Activated CD8-positive, alpha-beta T cell treated with anti-CD3 and anti-CD28 coated beads for 36 hours (primary cell): Measurements from ENCODE around the gene RAB40C. TPM values are rescaled to one million over a fixed set of nuclear protein-coding genes. Genes with fewer than 3 reads are reported as not detected.

Experiments used
- ATAC-seq: fragments of 200-7000 bp; cut with Tn5 transposase; one replicate; pipeline ENCODE4 v1.10.0; 2021; ENCODE audit warnings: mild to moderate bottlenecking, moderate library complexity
- CTCF ChIA-PET: fragments of 350-600 bp; sonication (Branson Sonifier 250); formaldehyde crosslinking; loops from one replicate; lab custom pipeline; 2021; ENCODE audit warnings: antibody characterized with exemption; lab: Charles Lee
- POLR2A ChIA-PET: fragments of 350-600 bp; sonication (Branson Sonifier 250); formaldehyde crosslinking; loops from one replicate; lab custom pipeline; 2021; ENCODE audit warnings: antibody characterized with exemption; lab: Charles Lee
- DNase-seq: peaks from one replicate; pipeline ENCODE4 v3.0.0-alpha.2; 2020
- H3K27ac Mint-ChIP-seq: one replicate; pipeline ENCODE4 v1.8.0; 2021; ENCODE audit warnings: mild to moderate bottlenecking, mixed read lengths
- H3K27me3 Mint-ChIP-seq: one replicate; pipeline ENCODE4 v1.8.0; 2021; ENCODE audit warnings: mixed read lengths
- H3K36me3 Mint-ChIP-seq: one replicate; pipeline ENCODE4 v1.8.0; 2021; ENCODE audit warnings: low read depth, mixed read lengths
- H3K4me1 Mint-ChIP-seq: one replicate; pipeline ENCODE4 v1.8.0; 2021; ENCODE audit warnings: low read depth, mixed read lengths
- H3K4me3 Mint-ChIP-seq: one replicate; pipeline ENCODE4 v1.8.0; 2021; ENCODE audit warnings: mild to moderate bottlenecking, moderate library complexity, mixed read lengths
- H3K9me3 Mint-ChIP-seq: one replicate; pipeline ENCODE4 v1.8.0; 2021; ENCODE audit warnings: mixed read lengths
- CTCF ChIP-seq: fragments of 200-600 bp; IDR thresholded peaks from one replicate; pipeline ENCODE4 v1.8.0; 2022; ENCODE audit warnings: antibody characterized with exemption, mild to moderate bottlenecking
- intact Hi-C: fragments of 100-400 bp; cut with micrococcal nuclease; formaldehyde crosslinking; loops from one replicate; pipeline ENCODE4 v1.10.0; 2022
- total RNA-seq, 2 experiments: library from RNA; stranded (reverse); gene quantifications; one replicate each; pipeline ENCODE4 v1.2.3, GENCODE V29; 2021

The RAB40C gene
- total RNA-seq, 2 experiments from 2014 or later, result 8.1 to 8.8 TPM

GRCh38 chr16:559021-559380 lies 30.9 kb upstream of the RAB40C start:
- Mint-ChIP-seq H3K27me3 (peaks cover 6% of the 10 kb centered on the region), H3K9me3 (no peaks in the 10 kb centered on the region), H3K4me1 (no peaks in the 10 kb centered on the region), H3K36me3 (no peaks in the 10 kb centered on the region), H3K27ac (no peak overlapping the region), H3K4me3 (no peak overlapping the region)
- ChIA-PET POLR2A (no interaction called here), CTCF (no interaction called here)
- TF ChIP-seq CTCF, result no peak
- intact Hi-C loops, result no loop called here
- ATAC-seq, result no peak
- DNase-seq, result no peak

DNA sequence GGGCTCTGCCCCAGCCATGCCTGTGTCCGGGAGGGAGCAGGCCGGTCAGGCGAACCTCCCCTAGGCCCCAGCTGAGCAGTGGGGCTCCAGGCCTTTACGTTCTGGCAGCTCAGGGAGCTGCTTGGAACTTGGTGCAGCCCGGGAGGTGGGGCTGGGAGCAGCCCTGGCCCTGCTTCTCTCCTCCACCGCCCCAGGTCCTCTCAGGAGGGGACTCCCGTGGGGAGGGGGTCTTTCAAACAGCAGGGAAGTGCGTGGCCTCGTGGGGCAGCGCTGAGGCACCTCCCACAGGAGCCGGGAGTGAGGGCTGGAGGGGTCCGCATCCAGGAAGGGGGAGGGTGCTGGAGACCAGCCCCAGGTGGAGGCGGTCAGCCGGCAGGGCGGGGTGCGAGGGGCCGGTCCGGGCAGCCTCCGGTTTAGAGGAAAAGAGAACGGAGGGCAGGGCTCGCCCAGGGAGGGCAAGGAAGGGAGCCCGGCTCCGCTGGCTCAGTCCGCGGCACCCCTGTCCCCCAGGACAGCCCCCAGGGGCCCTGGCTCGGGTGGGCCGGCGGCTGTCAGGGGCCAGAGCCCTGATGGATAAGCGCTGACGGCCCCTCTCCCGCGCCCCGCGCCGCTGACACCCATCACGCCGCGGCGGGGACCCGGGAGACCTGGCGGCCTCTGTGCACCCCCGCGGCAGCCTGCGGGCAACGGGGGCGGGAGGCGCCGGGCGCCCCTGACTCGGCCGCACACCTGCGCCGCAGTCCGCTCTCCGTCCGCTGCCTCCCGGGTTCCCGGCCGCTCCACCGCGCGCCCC lies 30.3 kb upstream of the RAB40C start:
- H3K4me3 Mint-ChIP-seq, result no peak overlapping the region
- intact Hi-C loops, result no loop called here

GRCh38 chr16:560204-560700 lies 29.6 kb upstream of the RAB40C start, which contains the start of gene PRR35:
Gene PRR35 (plus strand): TSS chr16:560394. CDS start chr16:563295, 2,901 bp downstream.
- ChIA-PET CTCF (no interaction called here), POLR2A (no interaction called here)
- no peak for TF ChIP-seq CTCF
- no peaks in the 10 kb centered on the region for H3K4me1 Mint-ChIP-seq
- H3K4me3 Mint-ChIP-seq, result no peak within 1 kb of the TSS
- H3K27me3 Mint-ChIP-seq, result peaks cover 6% of the 10 kb centered on the region
- no peaks in the 10 kb centered on the region for H3K9me3 Mint-ChIP-seq
- intact Hi-C loops, result no loop called here
- H3K27ac Mint-ChIP-seq, result no peak within 1 kb of the TSS
- ATAC-seq (no peak), DNase-seq (no peak)
- no peaks in the 10 kb centered on the region for H3K36me3 Mint-ChIP-seq

More for the DNA sequence above, 30.3 kb upstream of the RAB40C start:
- Mint-ChIP-seq H3K36me3 (no peaks in the 10 kb centered on the region), H3K4me1 (no peaks in the 10 kb centered on the region), H3K9me3 (no peaks in the 10 kb centered on the region), H3K27ac (no peak overlapping the region), H3K27me3 (peaks cover 6% of the 10 kb centered on the region)
- ATAC-seq, result no peak
- ChIA-PET CTCF (no interaction called here), POLR2A (no interaction called here)
- TF ChIP-seq CTCF, result no peak
- no peak for DNase-seq

DNA sequence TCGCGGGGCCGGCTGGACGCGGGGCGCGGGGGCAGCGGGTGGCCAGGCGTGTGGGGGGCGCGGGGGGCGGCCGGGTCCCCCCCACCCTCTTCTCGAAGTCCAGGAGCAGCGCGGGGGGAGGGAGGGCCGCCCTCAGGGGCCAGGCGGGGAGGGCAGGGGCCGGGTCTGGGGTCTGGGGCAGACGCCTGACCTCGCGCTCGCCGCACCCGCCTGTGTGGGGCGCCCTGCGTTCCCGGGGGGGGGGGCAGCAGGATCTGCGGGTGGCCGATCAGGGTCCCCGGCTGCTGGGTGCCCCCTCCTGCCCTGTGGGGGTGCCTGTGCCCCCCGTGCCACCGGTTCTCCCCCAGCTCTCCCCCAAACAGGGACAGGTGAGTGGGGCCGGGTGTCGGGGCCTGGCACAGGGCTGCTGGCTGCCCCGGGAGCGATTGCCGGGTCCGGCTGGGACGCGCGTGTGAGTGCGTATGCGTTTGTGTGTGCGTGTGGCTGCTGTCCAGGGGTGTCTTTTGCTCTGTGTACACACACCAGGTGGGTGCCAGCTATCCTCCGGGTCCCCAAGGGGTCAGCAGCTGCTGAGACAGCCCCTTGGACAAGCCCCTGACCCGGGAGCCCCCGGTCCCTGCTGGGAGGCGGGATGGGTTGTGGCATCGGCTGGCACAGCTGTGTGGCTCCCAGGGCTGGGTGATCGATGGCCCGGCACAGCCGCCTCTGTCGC lies 29.0 kb upstream of the RAB40C start:
- intact Hi-C loops, result no loop called here
- H3K9me3 Mint-ChIP-seq, result no peaks in the 10 kb centered on the region
- H3K4me1 Mint-ChIP-seq, result no peaks in the 10 kb centered on the region

More for the DNA sequence above, 29.0 kb upstream of the RAB40C start:
- H3K27me3 Mint-ChIP-seq, result peaks cover 6% of the 10 kb centered on the region
- H3K27ac Mint-ChIP-seq, result no peak overlapping the region
- ChIA-PET POLR2A (no interaction called here), CTCF (no interaction called here)
- TF ChIP-seq CTCF, result no peak
- ATAC-seq (no peak), DNase-seq (no peak)
- no peaks in the 10 kb centered on the region for H3K36me3 Mint-ChIP-seq
- no peak overlapping the region for H3K4me3 Mint-ChIP-seq
